Neural progenitor cell (in vitro differentiated cells): ENCODE data around the gene CFAP68. TPM values are rescaled to one million over a fixed set of nuclear protein-coding genes. Genes with fewer than 3 reads are reported as not detected.

Source experiments
- DNase-seq: peaks from one replicate; pipeline ENCODE4 v3.0.0-alpha.2; 2016; ENCODE audit warnings: low spot score
- H2AFZ ChIP-seq: fragments of 200-600 bp; sonication (generic); replicated peaks from 2 replicates; pipeline ENCODE4 v1.6.1; 2016; ENCODE audit warnings: antibody characterized with exemption
- H3F3A ChIP-seq: fragments of 200-600 bp; sonication (generic); 2 replicates; pipeline ENCODE4 v1.6.1; 2016; ENCODE audit warnings: antibody characterized with exemption, low read depth
- H3K27ac ChIP-seq: fragments of 200-600 bp; sonication (generic); 2 replicates; pipeline ENCODE4 v1.5.1; 2016; ENCODE audit warnings: mild to moderate bottlenecking
- H3K27me3 ChIP-seq: fragments of 200-600 bp; sonication (generic); 2 replicates; pipeline ENCODE4 v1.6.1; 2016; ENCODE audit warnings: mild to moderate bottlenecking, moderate library complexity
- H3K36me3 ChIP-seq: fragments of 200-600 bp; sonication (generic); 2 replicates; pipeline ENCODE4 v1.5.1; 2016
- H3K4me1 ChIP-seq: fragments of 200-600 bp; sonication (generic); 2 replicates; pipeline ENCODE4 v1.6.1; 2016; ENCODE audit warnings: mixed run types
- H3K4me2 ChIP-seq: fragments of 200-600 bp; sonication (generic); 2 replicates; pipeline ENCODE4 v1.6.1; 2016
- H3K4me3 ChIP-seq: fragments of 200-600 bp; sonication (generic); 2 replicates; pipeline ENCODE4 v1.5.1; 2016
- H3K79me2 ChIP-seq: fragments of 200-600 bp; sonication (generic); 2 replicates; pipeline ENCODE4 v1.6.1; 2016; ENCODE audit warnings: low read depth
- H3K9ac ChIP-seq: fragments of 200-600 bp; sonication (generic); 2 replicates; pipeline ENCODE4 v1.6.1; 2016
- H3K9me3 ChIP-seq: fragments of 200-600 bp; sonication (generic); 2 replicates; pipeline ENCODE4 v1.5.1; 2016; ENCODE audit warnings: low read depth
- H4K20me1 ChIP-seq: fragments of 200-600 bp; sonication (generic); 2 replicates; pipeline ENCODE4 v1.6.1; 2016; ENCODE audit warnings: low read depth
- H3K27ac Mint-ChIP-seq: 3 replicates; pipeline ENCODE4 v1.8.0; 2021; ENCODE audit warnings: mixed read lengths
- H3K27me3 Mint-ChIP-seq: 2 replicates; pipeline ENCODE4 v1.8.0; 2022; ENCODE audit warnings: low read depth, mild to moderate bottlenecking, inconsistent platforms, moderate library complexity, mixed read lengths; ENCODE audit not compliant: insufficient read depth
- H3K36me3 Mint-ChIP-seq: 3 replicates; pipeline ENCODE4 v1.8.0; 2021; ENCODE audit warnings: mixed read lengths
- H3K4me1 Mint-ChIP-seq: 3 replicates; pipeline ENCODE4 v1.8.0; 2021; ENCODE audit warnings: mixed read lengths
- H3K4me3 Mint-ChIP-seq: 3 replicates; pipeline ENCODE4 v1.8.0; 2021; ENCODE audit warnings: mild to moderate bottlenecking, moderate library complexity, mixed read lengths
- H3K9me3 Mint-ChIP-seq: 3 replicates; pipeline ENCODE4 v1.8.0; 2020; ENCODE audit warnings: mixed read lengths
- CTCF ChIP-seq: fragments of 200-600 bp; sonication (generic); IDR thresholded peaks from 2 replicates; pipeline ENCODE4 v1.5.1; 2017; ENCODE audit warnings: antibody characterized with exemption, mild to moderate bottlenecking
- EZH2 ChIP-seq: fragments of 200-600 bp; sonication (generic); IDR thresholded peaks from 2 replicates; pipeline ENCODE4 v1.6.1; 2017; ENCODE audit warnings: antibody characterized with exemption, mild to moderate bottlenecking, moderate library complexity
- EZH2phosphoT487 ChIP-seq: fragments of 200-600 bp; sonication (generic); IDR thresholded peaks from 2 replicates; pipeline ENCODE4 v1.6.1; 2017; ENCODE audit warnings: antibody characterized with exemption
- total RNA-seq: library from RNA; depleted of rRNA; stranded (reverse); fragments of >200 nt; gene quantifications from 2 replicates; pipeline ENCODE4 v1.2.3, GENCODE V29; 2015; ENCODE audit warnings: low replicate concordance

The CFAP68 gene
- total RNA-seq, 1 donor from 2014 or later = 46.7 TPM

- Histone ChIP-seq H3K27me3 (no peaks in the 10 kb centered on the region), H3F3A (peaks cover 5% of the 10 kb centered on the region), H3K9ac (no peak overlapping the region), H3K27ac (no peak overlapping the region), H3K4me3 (no peak overlapping the region), H3K4me1 (peaks cover 2% of the 10 kb centered on the region), H3K4me2 (no peak overlapping the region), H3K36me3 (no peaks in the 10 kb centered on the region), H4K20me1 (no peaks in the 10 kb centered on the region), H3K9me3 (no peaks in the 10 kb centered on the region), H3K79me2 (no peaks in the 10 kb centered on the region), H2AFZ (no peak overlapping the region)
- TF ChIP-seq EZH2 (no peak), EZH2phosphoT487 (no peak), CTCF (no peak)
- Mint-ChIP-seq H3K27ac (no peak overlapping the region), H3K4me3 (no peak overlapping the region), H3K36me3 (peaks cover 25% of the 10 kb centered on the region), H3K27me3 (no peaks in the 10 kb centered on the region), H3K9me3 (no peaks in the 10 kb centered on the region), H3K4me1 (peaks cover 8% of the 10 kb centered on the region)
- no peak for DNase-seq
Observed at GRCh38 chr11:111852103-111852502, 27.2 kb upstream of the CFAP68 start.

- H3K36me3 Mint-ChIP-seq = peaks cover 20% of the 10 kb centered on the region
- H3K4me1 Mint-ChIP-seq = no peaks in the 10 kb centered on the region
- no peaks in the 10 kb centered on the region for H3K9me3 ChIP-seq
- peaks cover 5% of the 10 kb centered on the region for H3F3A ChIP-seq
- no peaks in the 10 kb centered on the region for H3K27me3 ChIP-seq
- no peak for DNase-seq
- no peaks in the 10 kb centered on the region for H3K4me1 ChIP-seq
- no peak overlapping the region for H3K27ac Mint-ChIP-seq
- H2AFZ ChIP-seq = no peak overlapping the region
- no peaks in the 10 kb centered on the region for H3K36me3 ChIP-seq
- H3K27me3 Mint-ChIP-seq = no peaks in the 10 kb centered on the region
- no peak overlapping the region for H3K27ac ChIP-seq
- no peak overlapping the region for H3K9ac ChIP-seq
- no peak for TF ChIP-seq EZH2
- TF ChIP-seq CTCF = no peak
- no peak for TF ChIP-seq EZH2phosphoT487
- no peaks in the 10 kb centered on the region for H3K9me3 Mint-ChIP-seq
- no peak overlapping the region for H3K4me3 ChIP-seq
- H3K4me3 Mint-ChIP-seq = no peak overlapping the region
- no peak overlapping the region for H3K4me2 ChIP-seq
- no peaks in the 10 kb centered on the region for H4K20me1 ChIP-seq
- no peaks in the 10 kb centered on the region for H3K79me2 ChIP-seq
Observed at GRCh38 chr11:111855506-111855905, 23.8 kb upstream of the CFAP68 start.

GRCh38 chr11:111860257-111860656, 19.1 kb upstream of the CFAP68 start:
- no peaks in the 10 kb centered on the region for H3K9me3 Mint-ChIP-seq
- H3K9ac ChIP-seq = no peak overlapping the region
- no peak overlapping the region for H3K4me3 Mint-ChIP-seq
- DNase-seq = no peak
- H2AFZ ChIP-seq = no peak overlapping the region
- H4K20me1 ChIP-seq = no peaks in the 10 kb centered on the region
- H3K27ac Mint-ChIP-seq = no peak overlapping the region
- H3K36me3 Mint-ChIP-seq = peaks cover 13% of the 10 kb centered on the region
- H3K27me3 ChIP-seq = no peaks in the 10 kb centered on the region
- H3K4me3 ChIP-seq = no peak overlapping the region
- no peaks in the 10 kb centered on the region for H3F3A ChIP-seq
- H3K4me1 ChIP-seq = no peaks in the 10 kb centered on the region
- H3K79me2 ChIP-seq = no peaks in the 10 kb centered on the region
- no peak overlapping the region for H3K27ac ChIP-seq
- no peak for TF ChIP-seq EZH2
- TF ChIP-seq EZH2phosphoT487 = no peak
- no peak for TF ChIP-seq CTCF
- no peak overlapping the region for H3K4me2 ChIP-seq
- no peaks in the 10 kb centered on the region for H3K9me3 ChIP-seq
- H3K27me3 Mint-ChIP-seq = no peaks in the 10 kb centered on the region
- H3K4me1 Mint-ChIP-seq = no peaks in the 10 kb centered on the region
- H3K36me3 ChIP-seq = no peaks in the 10 kb centered on the region
